Left colon (tissue), 2 donors: ENCODE results near the gene KCNC3. TPM values are rescaled to one million over a fixed set of nuclear protein-coding genes. Genes with fewer than 3 reads are reported as not detected.

Experiments
- ATAC-seq: fragments of 200-7000 bp; cut with Tn5 transposase; one replicate; pipeline ENCODE4 v1.9.1; 2020; ENCODE audit warnings: mild to moderate bottlenecking, moderate library complexity
- DNase-seq, 2 donors: peaks; one replicate each; pipeline ENCODE4 v3.0.0-alpha.2; 2020
- intact Hi-C, 2 donors: fragments of 100-400 bp; cut with DNase I in 1 of 2; cut with micrococcal nuclease in 1 of 2; formaldehyde crosslinking; loops; one replicate each; pipeline versions ENCODE4 v1.11.2 to v1.14.0; 2022; cut with DNase I, micrococcal nuclease
- total RNA-seq, 2 donors: library from RNA; stranded (reverse); fragmentation: NEBNext Ultra II Directional; extraction: Animal tissue kit (Norgen Biotek cat#: 25700); gene quantifications; one replicate each; pipeline ENCODE4 v1.2.1, GENCODE V29; 2021
- donor health status: DM: no; HTN: no; CAD: no.
- donor health status: DM: yes; HTN: yes; CAD: no.

KCNC3 gene
- total RNA-seq, 2 donors from 2014 or later = 0.76 to 1.3 TPM

DNA sequence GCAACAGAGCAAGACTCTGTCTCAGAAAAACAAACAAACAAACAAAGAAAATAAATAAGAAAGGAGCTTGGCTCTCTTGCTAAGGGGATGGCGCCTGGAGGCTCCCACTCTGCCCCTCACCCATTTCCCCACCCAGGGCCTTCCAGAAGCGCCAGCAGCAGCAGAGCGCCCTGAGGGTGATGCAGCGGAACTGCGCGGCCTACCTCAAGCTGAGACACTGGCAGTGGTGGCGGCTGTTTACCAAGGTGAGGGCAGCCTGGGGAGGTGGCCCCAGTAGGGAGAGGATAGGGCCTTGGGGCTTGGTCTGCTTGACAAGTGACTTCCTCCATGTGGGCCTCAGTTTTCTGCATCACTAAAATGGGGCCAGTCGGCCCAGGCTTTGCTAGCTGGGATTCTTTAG is 66.0 kb downstream of the KCNC3 start:
- no peak for DNase-seq
- no peak for ATAC-seq
- intact Hi-C loops = no loop called here

Other genes starting within 250 kb of the KCNC3 start
- gene IZUMO2, start 166.1 kb downstream of the KCNC3 start, total RNA-seq = not detected
- gene MYH14, start 125.8 kb downstream of the KCNC3 start, total RNA-seq = 100 to 1,000 TPM; 455 to 653 TPM
- gene NAPSA, start 36.3 kb upstream of the KCNC3 start, total RNA-seq = 1 to 10 TPM in 1 of 2 donors, under 1 TPM in 1; 0.55 to 1.1 TPM
- 10 to 100 TPM; 61.9 to 75.2 TPM for gene NR1H2, start 47.1 kb upstream of the KCNC3 start, total RNA-seq
- gene POLD1, start 55.0 kb upstream of the KCNC3 start, total RNA-seq = 10 to 100 TPM; 26.0 to 28.2 TPM
- 10 to 100 TPM; 48.2 to 93.6 TPM for gene SPIB, start 89.6 kb upstream of the KCNC3 start, total RNA-seq
- under 1 TPM in 1 of 2 donors, not detected in 1; 0.06 TPM for gene MYBPC2, start 103.5 kb upstream of the KCNC3 start, total RNA-seq
- gene EMC10, start 147.1 kb upstream of the KCNC3 start, total RNA-seq = 100 to 1,000 TPM; 125 to 132 TPM
- 1 to 10 TPM; 1.5 to 3.1 TPM for gene GARIN5A, start 147.5 kb upstream of the KCNC3 start, total RNA-seq
- 10 to 100 TPM; 32.7 to 35.6 TPM for gene JOSD2, start 181.8 kb upstream of the KCNC3 start, total RNA-seq
- gene ASPDH, start 184.5 kb upstream of the KCNC3 start, total RNA-seq = not detected
- gene LRRC4B, start 239.1 kb upstream of the KCNC3 start, total RNA-seq = 1 to 10 TPM in 1 of 2 donors, under 1 TPM in 1; 0.89 to 1.2 TPM